GM12865 (cell line): ENCODE data around the gene ACTR1B.

Source experiments
- DNase-seq: peaks from one replicate; pipeline ENCODE4 v3.0.0; 2010; ENCODE audit warnings: low read depth
- H3K4me3 ChIP-seq: 2 replicates; pipeline ENCODE4 v1.5.1; 2011; ENCODE audit warnings: mild to moderate bottlenecking, low read depth, low read length, control low read depth
- TF ChIP-seq, protein P1 (sequence below): IDR thresholded peaks from 2 replicates; pipeline ENCODE4 v1.5.1; 2011; ENCODE audit warnings: low read length, control low read depth, low read depth, inconsistent platforms; ENCODE audit not compliant: insufficient read depth; ENCODE audit errors: missing control alignments

Gene ACTR1B

DNA sequence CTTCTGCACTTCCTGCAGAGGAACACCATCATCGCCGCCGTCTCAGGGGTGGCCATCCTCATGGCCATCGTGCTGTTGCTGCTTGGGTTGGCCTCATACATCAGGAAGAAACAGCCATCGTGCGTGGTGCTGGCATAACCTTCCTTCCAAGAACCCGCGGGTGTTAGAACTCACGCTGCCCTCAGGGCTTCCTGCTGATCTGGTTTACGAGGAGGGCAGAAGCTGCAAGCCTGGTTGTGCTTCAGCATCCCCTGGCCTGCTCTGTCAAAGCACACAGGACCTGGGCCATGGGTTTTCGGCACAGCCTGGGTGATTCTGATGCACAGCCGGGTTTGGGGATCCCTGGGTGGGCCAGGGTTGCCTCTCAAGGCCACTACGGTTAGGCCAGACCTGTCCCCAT lies 37.3 kb upstream of the ACTR1B start:
- TF ChIP-seq, protein P1, sequence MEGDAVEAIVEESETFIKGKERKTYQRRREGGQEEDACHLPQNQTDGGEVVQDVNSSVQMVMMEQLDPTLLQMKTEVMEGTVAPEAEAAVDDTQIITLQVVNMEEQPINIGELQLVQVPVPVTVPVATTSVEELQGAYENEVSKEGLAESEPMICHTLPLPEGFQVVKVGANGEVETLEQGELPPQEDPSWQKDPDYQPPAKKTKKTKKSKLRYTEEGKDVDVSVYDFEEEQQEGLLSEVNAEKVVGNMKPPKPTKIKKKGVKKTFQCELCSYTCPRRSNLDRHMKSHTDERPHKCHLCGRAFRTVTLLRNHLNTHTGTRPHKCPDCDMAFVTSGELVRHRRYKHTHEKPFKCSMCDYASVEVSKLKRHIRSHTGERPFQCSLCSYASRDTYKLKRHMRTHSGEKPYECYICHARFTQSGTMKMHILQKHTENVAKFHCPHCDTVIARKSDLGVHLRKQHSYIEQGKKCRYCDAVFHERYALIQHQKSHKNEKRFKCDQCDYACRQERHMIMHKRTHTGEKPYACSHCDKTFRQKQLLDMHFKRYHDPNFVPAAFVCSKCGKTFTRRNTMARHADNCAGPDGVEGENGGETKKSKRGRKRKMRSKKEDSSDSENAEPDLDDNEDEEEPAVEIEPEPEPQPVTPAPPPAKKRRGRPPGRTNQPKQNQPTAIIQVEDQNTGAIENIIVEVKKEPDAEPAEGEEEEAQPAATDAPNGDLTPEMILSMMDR: no peak
- no peak for DNase-seq
- no peak overlapping the region for H3K4me3 ChIP-seq

DNA sequence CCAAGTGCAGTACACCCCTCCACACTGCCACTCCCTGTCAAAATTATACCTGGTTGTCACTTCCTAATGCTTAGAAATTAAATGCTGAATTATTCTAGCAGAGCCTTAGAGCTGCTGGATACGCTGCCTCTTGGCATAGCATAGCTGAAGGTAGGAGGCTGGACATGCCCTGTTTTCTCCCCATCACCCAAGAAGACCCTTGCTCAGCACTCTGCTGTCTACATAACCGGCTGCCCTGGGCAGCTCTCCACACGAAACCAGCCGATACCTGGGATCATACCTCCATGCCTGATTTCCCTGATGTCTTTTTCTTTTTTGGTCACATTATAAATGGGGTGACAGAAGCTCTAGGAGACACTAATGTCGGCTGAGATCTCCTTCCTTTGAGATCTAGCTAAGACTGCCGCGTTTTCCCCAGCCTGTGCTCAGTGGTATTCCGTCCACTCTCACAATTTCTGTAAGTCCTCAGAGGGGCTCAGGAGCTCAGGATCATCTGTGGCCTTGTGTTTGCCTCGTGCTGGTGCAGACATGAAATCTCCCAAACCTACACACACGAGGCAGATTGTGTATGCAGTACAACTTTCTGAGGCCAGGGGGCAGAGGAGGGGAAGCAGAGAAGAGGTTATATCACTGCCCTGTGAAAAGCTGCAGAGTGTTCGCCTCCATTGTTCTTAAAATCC lies 36.1 kb upstream of the ACTR1B start:
- DNase-seq: peak; percentile 65

DNA sequence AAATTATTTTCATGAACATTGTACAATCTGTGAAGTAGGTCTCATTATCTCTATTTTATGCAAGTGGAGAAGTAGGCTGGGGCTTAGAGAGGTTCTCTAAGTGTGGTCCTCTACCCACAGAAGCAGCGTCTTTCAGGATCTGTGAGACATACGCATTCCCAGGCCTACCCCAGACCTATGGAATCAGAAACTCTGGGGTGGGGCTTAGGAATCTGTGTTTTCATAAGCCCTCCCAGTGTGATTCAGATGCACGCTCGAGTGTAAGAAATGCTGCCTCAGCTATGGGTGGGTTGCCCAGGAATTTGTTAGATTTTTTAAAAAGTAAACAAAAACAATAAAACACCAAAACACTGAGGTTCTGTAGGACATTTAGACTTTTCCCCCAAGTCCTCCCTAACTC lies 34.7 kb upstream of the ACTR1B start:
- TF ChIP-seq, protein P1: no peak
- no peak for DNase-seq
- H3K4me3 ChIP-seq: no peak overlapping the region

More for the DNA sequence above, 36.1 kb upstream of the ACTR1B start:
- H3K4me3 ChIP-seq: no peak overlapping the region
- TF ChIP-seq, protein P1: peak; percentile 69

DNA sequence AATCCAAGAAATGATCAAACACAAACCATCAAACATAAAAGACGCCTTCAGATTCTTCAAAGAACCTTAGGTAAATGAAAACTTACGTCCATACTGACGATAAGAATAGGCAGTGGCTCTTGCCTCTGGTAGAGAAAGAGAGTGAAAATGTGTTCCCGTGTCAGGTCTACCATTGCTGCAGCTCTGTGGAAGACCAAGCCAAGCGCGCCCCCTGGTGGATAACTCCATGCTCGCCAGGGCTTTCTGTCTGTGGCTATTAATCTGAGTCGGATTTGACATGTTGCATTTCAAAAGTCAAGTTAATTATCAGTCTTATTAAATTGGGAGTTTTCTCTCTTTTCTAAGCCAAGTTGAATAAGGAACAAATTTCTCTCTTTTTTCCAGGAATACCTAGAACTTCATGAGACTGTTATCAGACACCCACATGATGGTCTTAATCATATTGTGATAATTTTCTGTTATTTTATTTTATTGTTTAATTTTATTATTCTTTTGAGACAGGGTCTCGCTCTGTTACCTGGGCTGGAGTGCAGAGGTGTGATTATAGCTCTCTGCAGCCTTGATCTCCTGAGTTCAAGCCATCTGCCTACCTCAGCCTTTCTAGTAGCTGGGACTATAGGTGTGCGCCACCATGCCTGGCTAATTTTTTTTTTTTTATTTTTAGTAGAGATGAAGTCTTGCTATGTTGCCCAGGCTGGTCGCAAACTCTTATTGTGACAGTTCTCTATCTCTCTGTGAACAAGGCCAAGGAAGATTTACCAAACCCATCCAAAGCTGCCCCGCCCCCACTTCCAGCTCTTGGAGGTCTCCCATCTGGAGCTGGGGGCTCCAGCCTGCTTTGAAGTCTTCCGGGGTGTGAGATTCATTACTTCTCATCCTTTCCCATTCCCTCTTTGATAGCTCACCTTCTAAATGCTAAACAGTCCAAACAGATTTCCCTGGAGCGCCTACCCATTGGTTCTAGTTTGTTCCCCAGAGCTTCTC lies 33.7 kb upstream of the ACTR1B start:
- TF ChIP-seq, protein P1: peak; percentile 82
- H3K4me3 ChIP-seq: no peak overlapping the region
- peak; percentile 91 for DNase-seq

DNA sequence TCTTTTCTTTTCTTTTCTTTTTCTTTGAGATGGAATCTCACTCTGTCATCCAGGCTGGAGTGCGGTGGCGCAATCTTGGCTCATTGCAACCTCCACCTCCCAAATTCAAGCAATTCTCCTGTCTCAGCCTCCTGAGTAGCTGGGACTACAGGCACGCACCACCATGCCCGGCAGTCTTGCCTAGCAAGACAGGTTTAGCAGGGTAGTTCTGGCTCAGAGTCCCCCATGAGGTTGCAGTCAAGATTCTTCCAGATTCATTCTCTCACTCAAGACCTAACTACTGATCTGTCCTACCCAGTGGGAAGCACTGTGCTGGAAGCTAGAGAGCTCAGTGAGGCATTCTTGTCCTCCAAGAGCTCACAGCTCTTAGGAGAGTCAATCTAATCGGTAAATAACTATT lies 31.9 kb upstream of the ACTR1B start:
- H3K4me3 ChIP-seq: no peak overlapping the region
- TF ChIP-seq, protein P1: no peak
- no peak for DNase-seq

DNA sequence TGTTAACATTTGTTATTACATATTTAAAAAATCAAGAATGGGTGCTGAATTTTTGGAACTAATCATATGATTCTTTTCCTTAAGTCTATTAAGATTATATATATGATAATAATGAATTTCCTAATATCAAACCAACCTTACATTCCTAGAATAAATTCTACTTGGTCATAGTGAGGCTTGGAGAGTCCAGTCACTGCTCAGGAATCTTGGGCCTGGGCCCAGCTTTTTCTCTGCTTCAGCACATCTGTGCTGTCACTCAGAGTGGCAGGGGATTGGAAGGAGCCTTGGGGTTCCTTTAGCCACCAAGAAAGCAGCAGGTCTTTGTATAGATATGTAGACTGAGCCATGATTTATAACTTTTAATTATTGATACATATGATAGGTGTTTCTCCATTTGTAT lies 29.6 kb upstream of the ACTR1B start:
- no peak for DNase-seq
- TF ChIP-seq, protein P1: no peak
- H3K4me3 ChIP-seq: no peak overlapping the region

DNA sequence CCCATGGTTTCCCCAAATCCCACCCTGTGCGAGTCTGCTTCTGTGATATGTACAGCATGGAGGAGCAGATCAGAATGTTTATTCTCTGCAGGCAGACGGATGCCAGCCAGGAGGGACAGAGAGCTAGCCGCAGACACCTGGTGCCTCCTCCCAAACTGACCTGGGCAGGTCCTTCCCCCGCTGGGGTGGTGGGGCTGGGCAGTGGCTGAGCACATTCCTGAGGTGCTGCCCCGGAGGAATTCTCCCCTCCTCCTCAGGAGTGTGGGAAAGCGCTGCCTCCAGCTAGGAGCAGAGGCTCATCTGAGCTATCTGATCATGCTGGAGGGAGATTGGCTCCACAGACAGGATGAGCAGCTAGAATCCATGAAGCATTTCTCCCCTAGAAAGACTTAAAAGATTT lies 27.3 kb upstream of the ACTR1B start:
- no peak for DNase-seq
- no peak overlapping the region for H3K4me3 ChIP-seq
- TF ChIP-seq, protein P1: no peak
